ENCODE measurements around the gene LSM14A.
"Not testable (repeated sequence)": the region's sequence is repeated elsewhere in the genome, so short reads cannot be mapped to it uniquely, and the experiment has no call there.

The LSM14A gene

DNA sequence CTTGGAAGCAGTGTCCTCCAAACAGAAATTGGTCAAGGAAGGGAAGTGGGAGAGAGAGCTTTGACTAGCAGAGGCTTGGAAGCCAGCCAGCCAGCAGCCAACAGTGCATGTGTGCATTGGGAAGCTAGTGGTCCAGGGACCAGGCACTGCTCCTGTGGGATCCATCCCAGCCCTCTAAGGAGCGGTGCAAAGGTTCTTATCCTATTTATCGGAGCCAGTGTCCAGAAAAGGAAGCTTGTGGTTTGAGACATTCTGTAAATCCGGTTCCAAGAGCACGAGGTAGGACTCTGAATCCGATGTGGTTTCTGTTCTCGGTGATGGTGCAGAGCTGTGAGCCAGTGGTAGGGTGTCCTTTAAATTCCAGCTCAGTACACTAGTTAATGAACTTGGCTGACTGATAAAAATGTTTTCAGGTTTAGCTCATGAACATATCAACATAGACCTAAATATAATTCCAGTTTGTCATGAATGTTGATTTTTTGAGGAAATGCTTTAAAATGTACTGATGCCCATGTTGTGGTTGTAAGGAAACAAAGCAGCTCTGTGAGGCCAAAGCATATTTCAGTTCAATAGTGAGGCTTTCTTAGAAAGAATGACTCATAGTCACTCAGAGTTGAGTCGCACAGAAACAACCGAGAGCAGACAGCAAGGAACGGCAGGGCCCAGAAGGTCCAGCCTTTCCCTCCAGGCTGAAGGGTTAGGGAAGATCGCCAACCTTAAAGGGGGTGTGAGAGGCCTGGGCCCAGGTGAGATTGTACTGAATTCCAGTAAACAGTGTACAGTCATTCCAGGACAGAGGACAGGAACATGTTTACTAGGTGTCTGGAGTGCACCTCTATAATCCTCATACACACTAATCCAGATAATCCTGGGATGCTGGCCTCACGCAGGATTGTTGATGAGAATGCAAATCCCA, 60.5 kb downstream of the LSM14A start:
- DNase-seq, result no peak

DNA sequence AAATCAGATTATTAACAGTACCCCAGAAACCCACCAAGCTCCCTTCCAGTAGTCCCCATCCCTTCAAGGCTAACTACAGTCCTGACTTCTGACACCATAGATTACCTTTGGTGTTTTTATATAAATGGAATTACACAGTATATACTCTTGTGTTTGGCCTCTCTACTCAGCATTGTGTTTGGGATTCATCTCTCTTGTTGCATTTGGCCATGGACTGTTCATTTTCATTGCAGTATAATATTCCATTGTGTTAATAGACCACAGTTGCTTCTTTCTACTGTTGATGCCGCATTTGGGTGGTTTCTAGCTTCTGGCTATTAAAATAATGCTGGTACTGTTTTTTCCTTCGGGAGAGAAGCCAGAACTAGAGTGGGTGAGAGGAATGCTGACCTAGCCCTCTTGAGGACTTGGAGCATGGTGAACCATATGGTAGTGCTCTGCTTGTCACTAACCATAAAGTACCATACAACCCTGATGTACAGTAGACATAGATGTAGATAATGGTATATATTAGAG, 63.2 kb downstream of the LSM14A start:
- DNase-seq, result no peak

DNA sequence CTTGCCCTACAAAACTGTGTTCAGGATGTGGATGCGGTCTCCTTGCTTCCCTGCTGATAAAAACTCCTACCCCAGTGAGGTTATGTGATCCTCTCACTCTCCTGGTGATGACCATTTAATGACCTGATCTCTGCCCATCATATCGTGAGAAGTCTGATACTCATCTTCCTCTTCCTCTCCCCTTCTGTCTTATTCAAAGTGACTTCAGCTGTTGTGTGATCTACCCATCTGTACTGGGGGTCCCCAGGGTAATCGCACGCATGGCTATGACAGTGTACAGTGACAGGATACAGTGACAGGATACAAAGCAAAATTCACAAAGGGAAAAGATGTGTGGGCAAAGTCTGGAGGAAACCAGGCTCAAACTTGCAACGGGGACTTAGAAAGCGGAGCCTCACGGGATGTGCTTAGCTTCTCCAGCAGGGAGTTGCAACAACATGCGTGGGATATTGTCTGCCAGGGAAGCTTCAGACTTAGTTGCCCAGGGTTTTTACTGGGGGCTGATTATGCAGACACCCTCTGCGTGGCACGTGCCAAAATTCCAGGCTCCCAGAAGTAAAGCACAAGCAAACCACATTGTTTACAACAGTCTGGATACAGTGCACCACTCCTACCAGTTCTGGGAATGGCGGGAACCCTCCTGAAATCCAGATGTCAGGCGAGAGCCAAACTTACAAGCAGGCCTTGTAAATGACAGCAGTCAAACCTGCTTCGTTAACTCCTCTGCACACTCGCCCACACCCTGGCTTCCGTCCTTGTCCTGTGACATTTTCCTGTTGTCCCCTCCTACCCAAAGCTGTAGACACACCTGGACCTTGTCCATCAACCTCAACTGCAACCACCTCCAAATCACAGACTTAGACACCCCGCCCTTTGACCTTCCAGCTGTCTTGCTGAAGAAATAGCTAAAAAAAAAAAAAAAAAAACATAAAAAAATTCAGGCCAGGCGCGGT, 64.0 kb downstream of the LSM14A start:
- no peak for DNase-seq

DNA sequence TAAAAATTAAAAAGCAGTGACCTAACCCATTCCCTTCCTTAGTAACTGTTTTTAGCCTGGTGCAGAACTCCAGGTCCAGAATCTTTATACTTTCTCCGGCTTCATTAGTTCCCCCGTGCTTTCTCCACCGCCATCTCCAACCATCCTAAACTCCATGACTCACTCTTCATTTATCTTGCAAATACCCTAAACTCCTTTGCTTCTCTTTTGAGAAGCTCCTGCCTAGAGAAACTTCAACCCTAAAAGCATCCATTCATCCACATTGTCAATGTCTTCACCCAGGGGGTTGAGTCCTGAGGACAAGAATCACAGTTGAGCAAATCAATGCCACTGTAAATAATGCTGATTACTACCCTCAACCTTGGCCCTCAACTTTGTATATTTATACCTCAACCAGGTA, 65.0 kb downstream of the LSM14A start:
- no peak for DNase-seq

DNA sequence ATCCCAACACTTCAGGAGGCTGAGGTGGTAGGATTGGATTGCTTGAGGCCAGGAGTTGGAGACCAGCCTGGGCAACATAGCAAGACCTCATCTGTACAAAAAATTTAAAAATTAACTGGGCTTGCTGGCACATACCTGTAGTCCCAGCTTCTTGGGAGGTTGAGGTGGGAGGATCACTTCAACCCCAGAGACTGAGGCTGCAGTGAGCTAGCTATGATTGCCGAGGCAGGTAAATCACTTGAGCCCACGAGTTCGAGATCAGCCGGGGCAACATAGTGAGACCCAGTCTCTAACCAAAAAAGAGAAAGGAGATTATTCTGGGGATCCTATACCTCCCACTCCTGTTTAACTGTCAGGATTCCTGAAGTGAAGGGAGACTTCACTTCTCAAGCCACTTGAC, 65.6 kb downstream of the LSM14A start:
- DNase-seq, result no peak

DNA sequence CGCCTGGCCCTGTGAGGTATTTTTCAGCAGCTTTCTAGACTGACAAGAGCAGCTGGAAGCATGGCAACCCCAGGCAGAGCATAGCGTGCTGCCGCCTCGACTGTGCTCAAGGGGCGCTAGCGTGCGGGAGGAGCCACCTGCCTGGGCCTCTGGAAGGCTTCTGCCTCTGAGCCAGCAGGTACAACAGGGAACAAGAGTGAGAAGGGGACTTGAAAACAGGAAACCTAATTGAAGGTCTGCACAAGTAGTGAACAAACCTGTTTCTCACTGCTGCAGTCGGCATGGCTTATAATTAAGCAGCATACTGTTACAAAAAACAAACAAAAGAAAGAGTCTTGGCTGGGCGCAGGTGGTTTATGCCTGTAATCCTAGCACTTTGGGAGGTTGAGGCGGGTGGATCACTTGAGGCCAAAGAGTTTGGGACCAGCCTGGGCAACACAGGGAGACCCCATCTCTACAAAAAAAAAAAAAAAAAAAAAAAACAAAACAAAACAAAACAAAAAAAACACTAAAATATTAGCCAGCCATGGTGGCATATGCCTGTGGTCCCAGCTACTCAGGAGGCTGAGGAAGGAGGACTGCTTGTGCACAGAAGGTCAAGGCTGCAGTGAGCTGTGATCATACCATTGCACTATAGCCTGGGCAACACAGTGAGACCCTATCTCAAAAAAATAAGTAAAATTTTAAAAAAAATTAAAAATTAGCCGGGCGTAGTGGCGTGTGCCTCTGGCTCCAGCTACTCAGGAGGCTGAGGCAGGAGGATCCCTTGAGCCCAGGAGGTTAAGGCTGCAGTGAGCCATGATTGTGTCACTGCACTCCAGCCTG, 69.4 kb downstream of the LSM14A start:
- DNase-seq, result no peak

DNA sequence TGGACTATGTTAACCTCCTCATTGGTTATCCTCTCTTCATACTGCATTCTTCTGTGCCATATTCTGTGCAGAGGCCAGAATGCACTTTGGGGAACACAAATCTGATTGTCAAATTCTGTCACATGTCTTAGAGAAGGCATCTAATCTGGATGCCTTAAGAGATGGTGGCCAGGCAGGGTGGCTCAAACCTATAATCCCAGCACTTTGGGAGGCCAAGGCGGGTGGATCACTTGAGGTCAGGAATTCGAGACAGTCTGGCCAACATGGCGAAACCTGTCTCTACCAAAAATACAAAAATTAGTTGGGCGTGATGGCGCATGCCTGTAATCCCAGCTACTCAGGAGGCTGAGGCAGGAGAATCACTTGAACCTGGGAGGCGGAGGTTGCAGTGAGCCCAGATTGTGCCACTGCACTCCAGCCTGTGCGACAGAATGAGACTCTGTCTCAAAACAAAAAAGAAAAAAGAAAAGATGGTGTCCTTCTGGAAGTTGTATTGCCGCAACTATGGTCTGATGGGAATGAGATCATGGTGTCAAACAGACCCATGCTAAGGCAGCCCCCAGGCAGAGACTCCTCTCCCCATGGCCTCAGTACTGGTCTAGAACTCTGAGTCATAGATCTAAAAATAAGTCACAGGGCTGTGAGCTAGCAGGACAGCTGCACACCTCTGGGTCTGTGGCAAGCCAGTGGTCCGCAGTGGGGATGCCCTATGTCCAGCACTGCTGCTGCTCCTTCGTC, 71.0 kb downstream of the LSM14A start:
- not testable (repeated sequence) for DNase-seq

DNA sequence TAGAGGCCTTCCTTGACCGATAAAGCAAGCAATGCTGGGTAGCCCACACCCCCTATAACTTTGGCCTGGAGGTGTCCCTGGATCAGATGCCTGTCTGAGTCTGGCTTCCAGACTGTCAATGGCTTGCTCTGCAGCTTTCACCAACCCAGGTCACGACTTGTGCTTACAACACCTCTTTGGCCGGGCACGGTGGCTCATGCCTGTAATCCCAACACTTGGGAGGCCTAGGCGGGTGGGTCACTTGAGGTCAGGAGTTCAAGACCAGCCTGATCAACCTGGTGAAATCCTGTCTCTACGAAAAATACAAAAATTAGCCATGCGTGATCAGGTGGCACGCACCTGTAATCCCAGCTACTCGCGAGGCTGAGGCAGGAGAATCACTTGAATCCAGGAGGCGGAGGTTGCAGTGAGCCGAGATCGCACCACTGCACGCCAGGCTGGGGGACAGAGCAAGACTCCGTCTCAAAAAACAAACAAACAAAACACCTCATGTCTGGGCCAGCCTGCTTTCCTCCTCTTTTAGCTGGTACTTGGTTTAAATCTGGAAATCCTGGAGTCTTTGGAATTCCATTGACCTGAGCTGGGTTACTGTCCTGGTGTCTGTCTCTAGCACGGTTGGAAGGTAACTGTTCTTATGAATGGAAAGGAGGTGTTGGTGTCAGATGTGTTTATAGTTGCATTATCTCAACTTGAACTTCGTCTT, 71.7 kb downstream of the LSM14A start:
- DNase-seq, result no peak

DNA sequence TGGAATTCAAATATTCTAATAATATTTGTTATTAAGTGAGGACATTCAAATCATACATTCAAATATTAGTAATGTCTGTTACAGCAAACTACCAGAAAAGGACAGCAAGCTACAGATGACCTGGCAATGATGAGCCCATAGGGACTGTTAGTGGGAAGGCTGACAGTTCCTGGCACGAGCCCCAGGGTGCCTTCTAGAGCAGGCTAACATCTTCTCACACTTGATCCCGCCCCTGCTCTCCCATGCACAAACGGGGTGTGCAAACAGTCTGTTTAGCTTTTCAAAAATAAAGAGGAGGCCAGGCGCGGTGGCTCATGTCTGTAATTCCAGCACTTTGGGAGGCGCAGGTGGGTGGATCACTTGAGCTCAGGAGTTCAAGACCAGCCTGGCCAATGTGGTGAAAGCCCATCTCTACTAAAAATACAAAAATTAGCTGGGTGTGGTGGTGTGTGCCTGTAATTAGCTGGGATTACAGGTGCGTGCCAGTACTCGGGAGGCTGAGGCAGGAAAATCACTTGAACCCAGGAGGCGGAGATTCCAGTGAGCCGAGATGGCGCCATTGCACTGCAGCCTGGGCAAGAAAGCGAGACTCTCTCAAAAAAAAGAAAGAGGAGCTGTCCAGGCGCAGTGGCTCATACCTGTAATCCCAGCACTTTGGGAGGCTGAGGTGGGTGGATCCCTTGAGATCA, 72.5 kb downstream of the LSM14A start:
- DNase-seq, result no peak

DNA sequence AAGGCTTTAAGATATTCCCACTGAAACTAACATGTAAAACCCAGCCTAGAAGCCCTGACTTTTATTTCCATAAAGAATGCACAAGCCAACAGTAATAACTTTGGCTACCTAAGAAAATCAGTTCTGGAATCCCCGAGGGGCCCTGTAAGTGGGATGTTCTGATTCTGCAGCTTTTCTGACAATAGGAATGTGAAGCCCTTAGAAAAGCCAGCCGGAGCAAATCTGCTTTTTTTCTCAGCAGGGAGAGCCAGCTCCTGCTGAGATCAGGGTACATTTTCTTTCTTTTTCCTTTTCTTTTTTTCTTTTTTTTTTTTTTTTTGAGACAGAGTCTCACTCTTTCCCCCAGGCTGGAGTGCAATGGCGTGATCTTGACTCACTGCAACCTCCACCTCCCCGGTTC, 74.0 kb downstream of the LSM14A start:
- DNase-seq, result no peak

DNA sequence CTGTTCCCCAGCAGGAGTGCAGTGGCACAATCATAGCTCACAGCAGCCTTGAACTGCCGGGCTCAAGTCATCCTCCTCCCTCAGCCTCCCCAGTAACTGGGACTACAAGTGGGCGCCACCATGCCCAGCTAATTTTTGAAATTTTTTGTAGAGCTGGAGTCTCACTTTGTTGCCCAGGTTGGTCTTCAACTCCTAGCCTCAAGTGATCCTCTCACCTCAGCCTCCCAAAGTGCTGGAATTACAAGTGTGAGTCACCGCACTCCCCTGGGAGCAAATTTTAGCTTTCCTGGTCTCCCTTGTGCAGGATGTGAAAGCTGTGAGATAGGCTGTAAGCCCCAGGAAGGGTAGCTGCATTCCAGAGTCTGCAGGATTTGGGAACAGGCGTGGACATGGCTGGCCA, 76.6 kb downstream of the LSM14A start:
- no peak for DNase-seq

DNA sequence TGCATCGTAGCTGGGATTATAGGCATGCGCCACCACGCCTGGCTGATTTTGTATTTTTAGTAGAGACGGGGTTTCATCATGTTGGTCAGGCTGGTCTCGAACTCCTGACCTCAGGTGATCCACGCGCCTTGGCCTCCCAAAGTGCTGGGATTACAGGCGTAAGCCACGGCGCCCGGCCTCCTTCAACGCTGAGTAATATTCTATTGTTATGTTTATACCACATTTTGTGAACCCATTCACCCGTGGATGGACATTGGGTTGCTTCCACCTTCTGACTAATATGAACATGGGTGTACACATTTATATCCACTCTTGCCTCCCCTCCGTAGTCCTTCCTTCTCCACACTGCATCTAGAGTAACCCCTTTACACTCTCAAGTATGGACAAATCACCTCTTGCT, 80.9 kb downstream of the LSM14A start:
- not testable (repeated sequence) for DNase-seq

DNA sequence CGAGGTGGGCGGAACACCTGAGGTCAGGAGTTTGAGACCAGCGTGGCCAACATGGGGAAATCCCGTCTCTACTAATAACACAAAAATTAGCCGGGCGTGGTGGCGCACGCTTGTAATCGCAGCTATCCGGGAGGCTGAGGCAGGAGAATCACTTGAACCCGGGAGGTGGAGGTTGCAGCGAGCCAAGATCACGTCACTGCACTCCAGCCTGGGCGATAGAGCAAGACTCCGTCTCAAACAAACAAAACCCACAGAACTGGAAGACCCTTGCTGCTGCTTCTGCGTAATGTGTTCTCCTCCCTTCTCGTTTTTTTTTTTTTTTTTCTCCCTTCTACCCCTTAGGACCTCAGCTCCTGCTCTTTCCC, 81.4 kb downstream of the LSM14A start:
- not testable (repeated sequence) for DNase-seq

DNA sequence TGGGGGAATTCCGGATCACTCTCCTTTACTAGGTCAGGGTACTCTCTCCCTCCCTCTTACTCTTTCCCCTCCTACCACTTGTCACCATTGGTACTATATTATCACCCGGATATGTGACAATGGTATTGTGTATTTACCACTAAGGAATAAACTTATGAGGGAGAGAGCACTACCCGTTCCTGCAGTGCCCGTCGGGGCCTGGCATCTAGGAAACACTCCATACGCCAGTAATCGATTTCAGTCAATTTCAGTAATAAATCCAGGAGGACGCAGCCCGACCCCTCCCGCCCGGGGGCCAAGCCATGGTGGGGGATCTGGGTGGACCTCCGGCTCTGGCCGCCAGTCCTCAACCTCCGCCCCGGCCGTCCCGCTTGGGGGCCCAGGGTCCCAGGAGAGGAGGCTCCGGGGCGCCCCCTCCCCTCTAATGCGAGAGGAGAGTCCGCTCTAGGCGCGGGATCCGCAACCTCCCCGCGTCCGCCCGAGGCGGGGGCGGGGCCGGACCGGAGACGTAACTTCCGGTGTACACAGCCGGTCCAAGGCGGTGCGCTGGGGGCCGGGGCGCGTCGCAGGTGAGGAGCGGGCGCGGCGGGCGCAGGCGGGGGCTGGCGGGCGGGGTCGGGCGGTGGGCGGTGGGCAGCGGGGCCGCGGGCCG, 81.9 kb downstream of the LSM14A start, which contains the start of gene GARRE1:
GARRE1 (plus strand) TSS at position 509 of the 652 bp plus-strand sequence. CDS start 45,920 bp downstream, outside the sequence.
- no peak for DNase-seq

DNA sequence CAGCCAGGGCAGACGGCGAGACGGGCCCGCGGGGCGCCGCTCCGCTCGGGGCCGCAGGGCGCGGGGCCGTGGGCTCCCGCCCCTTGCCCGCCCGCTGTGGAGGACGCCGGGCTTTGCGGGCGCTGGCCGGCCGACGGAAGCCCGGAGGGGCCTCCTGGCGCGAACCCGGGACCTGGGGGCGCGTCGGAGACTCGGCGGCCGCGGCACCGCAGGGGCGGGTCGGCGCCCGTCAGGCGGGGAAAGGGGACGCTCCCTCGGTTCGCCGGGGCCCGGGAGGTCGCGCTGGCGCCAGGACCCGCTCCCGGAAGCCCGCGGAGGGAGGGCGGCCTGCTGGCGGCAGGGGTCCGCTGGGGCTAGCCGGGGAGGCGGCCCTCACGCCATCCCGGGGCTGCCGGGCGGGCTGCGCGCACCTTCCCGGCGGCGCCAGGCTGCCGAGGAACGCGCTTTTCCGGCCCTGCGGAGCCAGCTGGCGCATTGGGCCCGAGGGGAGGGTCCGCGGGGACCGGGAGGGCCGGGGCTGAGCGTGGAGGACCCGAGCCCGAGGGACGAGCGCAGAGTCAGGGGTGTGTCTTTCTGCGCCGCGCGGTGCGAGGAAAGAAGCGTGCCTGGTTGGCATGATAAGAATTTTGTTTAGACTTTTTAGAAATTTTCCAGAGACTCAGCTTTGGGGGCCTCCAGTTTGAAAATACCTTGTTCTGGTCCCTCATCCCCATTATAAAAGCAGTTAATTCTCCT, 82.6 kb downstream of the LSM14A start:
- no peak for DNase-seq

DNA sequence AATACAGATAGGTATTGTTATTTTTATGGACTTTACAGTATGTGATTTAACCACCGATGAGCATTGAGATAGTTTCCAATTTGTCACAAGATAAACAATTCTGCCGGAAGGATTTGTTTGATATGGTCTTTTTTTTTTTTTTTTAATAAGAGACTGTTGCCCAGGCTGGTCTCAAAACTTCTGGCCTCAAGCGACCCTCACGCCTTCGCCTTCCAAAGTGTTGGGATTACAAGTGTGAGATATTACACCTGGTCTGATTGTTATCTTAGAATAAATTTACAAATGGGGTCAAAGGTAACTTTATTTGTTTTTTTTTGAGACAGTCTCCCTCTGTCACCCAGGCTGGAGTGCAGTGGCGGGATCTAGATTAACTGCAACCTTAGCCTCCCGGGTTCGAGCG, 83.2 kb downstream of the LSM14A start:
- DNase-seq, result no peak

DNA sequence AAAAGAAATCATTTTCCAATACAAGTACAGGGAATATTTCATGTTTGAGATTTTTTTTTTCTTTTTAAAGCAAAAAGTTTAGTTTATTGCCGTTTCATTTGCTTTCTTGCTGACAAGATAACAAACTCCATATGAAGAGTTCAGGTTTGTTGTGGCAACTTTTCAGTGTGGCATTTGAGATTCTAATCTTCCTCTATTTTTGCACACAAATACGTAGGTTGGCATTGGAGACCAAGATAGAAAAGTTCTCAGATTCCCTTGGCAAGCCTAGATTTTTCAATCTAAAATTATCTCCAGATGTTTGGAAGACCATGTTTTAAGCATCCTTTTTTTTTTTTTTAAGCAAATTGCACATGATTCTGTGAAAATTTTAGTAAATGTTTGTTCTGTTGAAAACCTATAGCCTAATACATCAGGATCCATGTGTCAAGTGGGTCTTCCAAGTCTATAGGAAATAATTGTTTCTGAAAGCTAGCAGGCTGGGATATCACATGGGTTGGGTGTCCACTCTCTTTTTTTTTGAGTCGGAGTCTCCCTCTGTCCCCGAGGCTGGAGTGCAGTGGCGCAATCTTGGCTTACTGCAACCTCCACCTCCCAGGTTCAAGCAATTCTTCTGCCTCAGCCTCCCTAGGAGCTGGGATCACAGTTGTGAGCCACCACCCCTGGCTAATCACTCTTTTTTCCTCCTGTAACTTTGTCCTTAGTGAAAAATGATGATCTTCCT, 84.7 kb downstream of the LSM14A start:
- no peak for DNase-seq

DNA sequence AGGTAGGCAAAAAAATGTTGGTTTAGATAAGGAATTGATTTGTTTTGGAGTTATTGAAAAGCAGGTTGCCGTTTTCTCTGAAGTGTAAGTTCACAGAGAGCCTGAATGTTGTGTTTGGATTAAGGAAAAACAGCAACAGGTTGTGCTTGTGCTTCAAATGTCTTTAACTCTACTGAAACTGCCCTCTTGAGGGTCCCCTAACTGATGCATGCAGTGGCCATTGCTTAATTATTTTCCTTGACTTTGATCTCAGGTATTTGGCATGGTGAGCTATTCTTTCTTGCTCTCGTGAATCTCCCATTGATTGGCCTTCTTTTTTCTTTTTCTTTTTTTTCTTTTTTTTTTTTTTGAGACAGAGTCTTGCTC, 85.2 kb downstream of the LSM14A start:
- no peak for DNase-seq

Data from NCI-H187 treated with DMSO at 0.1 percent for 48 hours (cell line).